HepG2 (cell line): ENCODE data around the gene AFAP1. TPM values are rescaled to one million over a fixed set of nuclear protein-coding genes. Genes with fewer than 3 reads are reported as not detected.

ENCODE experiments used
- ATAC-seq: fragments of 200-7000 bp; cut with Tn5 transposase; 3 replicates; pipeline ENCODE4 v1.9.1; 2020; ENCODE audit warnings: mild to moderate bottlenecking, moderate library complexity
- BruUV-seq: library from RNA; stranded (reverse); fragments of 400-500 nt; replicated peaks from 2 replicates; lab custom pipeline; 2021; lab: Mats Ljungman, UMichigan
- CTCF ChIA-PET: fragments of 300-600 bp; formaldehyde crosslinking; extraction: SDS; loops from one replicate; lab custom pipeline; 2021; ENCODE audit warnings: low total read pairs, inconsistent platforms, low intra/inter-chr PET ratio; lab: Yijun Ruan, JAX
- POLR2A ChIA-PET: fragments of 350-600 bp; sonication (Branson Sonifier 250); formaldehyde crosslinking; loops from one replicate; lab custom pipeline; 2020; ENCODE audit warnings: antibody characterized with exemption, inconsistent platforms; lab: Yijun Ruan, JAX
- DNase-seq: peaks from one replicate; pipeline ENCODE4 v3.0.0-alpha.2; 2015; ENCODE audit warnings: low spot score
- FAIRE-seq: peaks from 3 replicates; lab custom pipeline; 2011; peaks lifted over from hg19 to GRCh38; lab: Jason Lieb, UNC
- H2AFZ ChIP-seq: one replicate; pipeline ENCODE4 v1.6.1; 2011; ENCODE audit warnings: low read length, inconsistent platforms
- H3K27ac ChIP-seq: fragments of 300-600 bp; 3 replicates; pipeline ENCODE4 v1.8.0; 2011; ENCODE audit warnings: mixed run types, mild to moderate bottlenecking, mixed read lengths, low read length, inconsistent platforms; ENCODE audit not compliant: insufficient read depth; ENCODE audit errors: extremely low read length
- H3K27me3 ChIP-seq, 2 experiments: fragments of 200-600 bp in 1 of 2; 2 replicates in 1 of 2; 3 replicates in 1 of 2; pipeline versions ENCODE4 v1.6.0 to v1.8.0; 2011; ENCODE audit warnings: low read length in 2 of 2, mild to moderate bottlenecking in 2 of 2, moderate library complexity in 2 of 2, inconsistent platforms in 1 of 2; ENCODE audit not compliant: insufficient read depth in 2 of 2, control insufficient read depth in 1 of 2
- H3K36me3 ChIP-seq, 2 experiments: fragments of 200-600 bp in 1 of 2; replicated peaks in 1 of 2; 2 replicates in 1 of 2; 3 replicates in 1 of 2; pipeline versions ENCODE4 v1.5.1 to v1.8.0; 2011; ENCODE audit warnings: low read length in 2 of 2, inconsistent platforms in 1 of 2; ENCODE audit not compliant: insufficient read depth in 2 of 2, control insufficient read depth in 1 of 2
- H3K4me1 ChIP-seq: 2 replicates; pipeline ENCODE4 v1.5.1; 2012; ENCODE audit warnings: low read length, inconsistent platforms; ENCODE audit not compliant: insufficient read depth
- H3K4me2 ChIP-seq: 2 replicates; pipeline ENCODE4 v1.6.0; 2011; ENCODE audit warnings: low read depth, low read length, inconsistent platforms
- H3K4me3 ChIP-seq, 3 experiments: fragments of 200-600 bp in 1 of 3; sonication (generic), shearing (Covaris generic) in 1 of 3; replicated peaks in 1 of 3; 2 replicates each; pipeline ENCODE4 v1.5.1; 2011 to 2016; ENCODE audit warnings: low read length in 3 of 3, inconsistent platforms in 2 of 3, low read depth in 2 of 3, mild to moderate bottlenecking in 2 of 3, control low read depth in 1 of 3, mixed read lengths in 1 of 3; ENCODE audit not compliant: insufficient read depth in 1 of 3
- H3K79me2 ChIP-seq: one replicate; pipeline ENCODE4 v1.6.1; 2011; ENCODE audit warnings: low read length, inconsistent platforms; ENCODE audit not compliant: insufficient read depth
- H3K9ac ChIP-seq: 2 replicates; pipeline ENCODE4 v1.6.0; 2011; ENCODE audit warnings: mild to moderate bottlenecking, low read depth, low read length, inconsistent platforms; ENCODE audit not compliant: insufficient read depth
- H3K9me3 ChIP-seq: 2 replicates; pipeline ENCODE4 v1.5.1; 2012; ENCODE audit warnings: mild to moderate bottlenecking, low read length
- H4K20me1 ChIP-seq: 2 replicates; pipeline ENCODE4 v1.6.0; 2011; ENCODE audit warnings: inconsistent platforms, mild to moderate bottlenecking, low read length, moderate library complexity; ENCODE audit not compliant: insufficient read depth
- ERF ChIP-seq: IDR thresholded peaks from 2 replicates; pipeline ENCODE4 v1.6.1; 2018; ENCODE audit warnings: missing biosample characterization, missing genetic modification reagents
- GRHL1 ChIP-seq: sonication (generic); formaldehyde crosslinking; conservative IDR thresholded peaks from 2 replicates; pipeline ENCODE4 v1.8.0; 2022; ENCODE audit warnings: missing genetic modification reagents
- HOMEZ ChIP-seq: IDR thresholded peaks from 2 replicates; pipeline ENCODE4 v1.6.1; 2016; ENCODE audit warnings: low read depth
- RXRA ChIP-seq: sonication (generic); formaldehyde crosslinking; IDR thresholded peaks from 2 replicates; pipeline ENCODE4 v1.5.1; 2020; ENCODE audit warnings: missing genetic modification reagents
- ZNF225 ChIP-seq: sonication (generic); formaldehyde crosslinking; IDR thresholded peaks from 2 replicates; pipeline ENCODE4 v1.4.0; 2020; ENCODE audit warnings: mild to moderate bottlenecking, missing genetic modification reagents
- ZNF670 ChIP-seq: sonication (generic); formaldehyde crosslinking; IDR thresholded peaks from 2 replicates; pipeline ENCODE4 v1.8.0; 2022; ENCODE audit warnings: mild to moderate bottlenecking, missing genetic modification reagents, borderline replicate concordance
- ZNF770 ChIP-seq: sonication (generic); formaldehyde crosslinking; IDR thresholded peaks from 2 replicates; pipeline ENCODE4 v1.5.0; 2020; ENCODE audit warnings: mild to moderate bottlenecking, missing genetic modification reagents
- ZSCAN31 ChIP-seq: sonication (generic); formaldehyde crosslinking; IDR thresholded peaks from 2 replicates; pipeline ENCODE4 v1.5.0; 2020; ENCODE audit warnings: low read depth, mild to moderate bottlenecking, missing genetic modification reagents
- WGBS: methylation state at CpG from one replicate; pipeline ENCODE4 v1.1.6; 2017; ENCODE audit warnings: low lambda C conversion rate; 5-methylcytosine and 5-hydroxymethylcytosine counted together
- in situ Hi-C: cut with HindIII; loops from 2 replicates; pipeline ENCODE4 v1.10.0; 2017; ENCODE audit warnings: low pct_unique_long_range_greater_than_20kb; ENCODE audit not compliant: extremely low pct_ligation_motif_present
- intact Hi-C: fragments of 100-400 bp; cut with micrococcal nuclease; formaldehyde crosslinking; loops from one replicate; pipeline ENCODE4 v1.10.0; 2022; ENCODE audit not compliant: unreplicated experiment
- polyA plus RNA-seq, 8 experiments: library from polyadenylated mRNA; depleted of rRNA in 3 of 8; stranded (reverse) in 7 of 8; unstranded in 1 of 8; fragments of >200 nt; fragmentation: Illumina TruSeq in 4 of 8; extraction: Trizol in 4 of 8; gene quantifications; 2 replicates each; pipeline versions ENCODE4 v1.2.1 to v1.2.3, GENCODE V29; 2011 to 2016; ENCODE audit warnings: low read depth in 4 of 8, missing spikeins in 1 of 8, mixed read lengths in 1 of 8; ENCODE audit not compliant: insufficient read depth in 1 of 8
- total RNA-seq, 5 experiments: library from RNA; depleted of rRNA; stranded (reverse); fragments of >200 nt; fragmentation: Illumina TruSeq; extraction: Trizol; gene quantifications; 2 replicates each; pipeline ENCODE4 v1.2.3, GENCODE V29; 2016; ENCODE audit warnings: low read depth in 1 of 5

The AFAP1 gene
- total and polyA plus RNA-seq, 2 of the 13 experiments (the other 11 are each of a cell fraction or from before 2014, with no cell fraction given): 2.5 TPM

GRCh38 chr4:7837597-7838135, 102.0 kb downstream of the AFAP1 start (continued):
- TF ChIP-seq ZNF770: peak; percentile 97
- peak; percentile 24; the same call in 1 of the 2 replicates for TF ChIP-seq HOMEZ (CRISPR knock-in tag)

- no peaks in the 10 kb centered on the region for H3K9me3 ChIP-seq
- 90% methylated on average over 14 of the region's 14 CpGs for WGBS
- no peaks in the 10 kb centered on the region for H3K27me3 ChIP-seq
- H3K27ac ChIP-seq: no peak overlapping the region
- in situ Hi-C loops (no loop called here), intact Hi-C loops (no loop called here)
- no TSS peak for BruUV-seq
- ATAC-seq (no peak), DNase-seq (no peak), FAIRE-seq (no peak)
- no peak overlapping the region for H2AFZ ChIP-seq
- no peaks in the 10 kb centered on the region for H3K79me2 ChIP-seq
- H3K4me1 ChIP-seq: no peaks in the 10 kb centered on the region
- H3K4me2 ChIP-seq: no peak overlapping the region
- CTCF ChIA-PET: no interaction called here
- no peaks in the 10 kb centered on the region for H4K20me1 ChIP-seq
- POLR2A ChIA-PET: no interaction called here
- peaks cover 0 to 4% of the 10 kb centered on the region in 2 experiments; a peak in 2 of 5 replicates for H3K36me3 ChIP-seq
- H3K9ac ChIP-seq: no peak overlapping the region
- no peak overlapping the region for H3K4me3 ChIP-seq
- TF ChIP-seq ERF (no peak), ZNF670 (CRISPR knock-in tag) (no peak), RXRA (CRISPR knock-in tag) (no peak), GRHL1 (CRISPR knock-in tag) (no peak), ZNF225 (CRISPR knock-in tag) (no peak), ZSCAN31 (no peak)
Measured at GRCh38 chr4:7831858-7832730, 107.6 kb downstream of the AFAP1 start.
